ENCODE results near the gene NCOR2. TPM values are rescaled to one million over a fixed set of nuclear protein-coding genes. Genes with fewer than 3 reads are reported as not detected.

The NCOR2 gene
- total RNA-seq, 3 donors from 2014 or later (not counting 1 experiment from before 2014, with no cell fraction given) = 109 to 126 (median 125) TPM

DNA sequence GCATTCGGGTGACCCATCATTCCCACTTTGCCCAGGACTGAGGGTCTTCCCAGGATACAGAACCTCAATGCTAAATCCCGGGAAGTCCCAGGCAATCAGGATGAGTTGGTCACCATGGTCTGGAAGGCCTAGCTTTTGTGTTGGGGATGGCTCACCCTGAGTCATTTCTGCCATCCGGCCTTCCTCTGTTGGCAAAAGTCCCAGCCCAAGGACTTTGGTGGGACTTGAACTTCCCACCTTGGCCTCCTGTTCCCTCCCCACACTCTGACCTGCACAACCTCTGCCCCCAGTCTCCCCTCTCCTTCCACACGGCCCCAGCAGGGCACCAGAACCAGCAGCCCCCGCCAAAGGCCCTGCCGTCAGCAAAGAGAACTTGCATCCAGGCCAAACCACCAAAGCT, 24.6 kb upstream of the NCOR2 start:
- no peaks in the 10 kb centered on the region for H3K9me3 ChIP-seq (ENCODE audit: control insufficient read depth, insufficient read depth, low read length)
- no peaks in the 10 kb centered on the region for H3K36me3 ChIP-seq (ENCODE audit: control insufficient read depth, insufficient read depth, low read length)
- peaks cover 21% of the 10 kb centered on the region for H3K4me1 ChIP-seq (ENCODE audit: control insufficient read depth, insufficient read depth, low read length)
- H3K27ac ChIP-seq (ENCODE audit: low read length) = peak overlapping the region; percentile 34
- ATAC-seq (no peak), DNase-seq (no peak)
- WGBS (ENCODE audit: insufficient coverage) = 71% methylated on average over 6 of the region's 6 CpGs
- Mint-ChIP-seq H3K27me3 (ENCODE audit: low read depth in 2 of 2) (peaks cover 32 to 47% of the 10 kb centered on the region in 2 donors), H3K27ac (no peak overlapping the region), H3K36me3 (no peaks in the 10 kb centered on the region), H3K9me3 (no peaks in the 10 kb centered on the region), H3K4me3 (no peak overlapping the region), H3K4me1 (peaks cover 0 to 22% of the 10 kb centered on the region in 2 donors)
- intact Hi-C loops (cut with micrococcal nuclease) = no loop called here
- no peak overlapping the region for H3K4me3 ChIP-seq (ENCODE audit: low read length)
- no peaks in the 10 kb centered on the region for H3K27me3 ChIP-seq (ENCODE audit: control insufficient read depth, insufficient read depth, low read length)
- TF ChIP-seq, protein P1, sequence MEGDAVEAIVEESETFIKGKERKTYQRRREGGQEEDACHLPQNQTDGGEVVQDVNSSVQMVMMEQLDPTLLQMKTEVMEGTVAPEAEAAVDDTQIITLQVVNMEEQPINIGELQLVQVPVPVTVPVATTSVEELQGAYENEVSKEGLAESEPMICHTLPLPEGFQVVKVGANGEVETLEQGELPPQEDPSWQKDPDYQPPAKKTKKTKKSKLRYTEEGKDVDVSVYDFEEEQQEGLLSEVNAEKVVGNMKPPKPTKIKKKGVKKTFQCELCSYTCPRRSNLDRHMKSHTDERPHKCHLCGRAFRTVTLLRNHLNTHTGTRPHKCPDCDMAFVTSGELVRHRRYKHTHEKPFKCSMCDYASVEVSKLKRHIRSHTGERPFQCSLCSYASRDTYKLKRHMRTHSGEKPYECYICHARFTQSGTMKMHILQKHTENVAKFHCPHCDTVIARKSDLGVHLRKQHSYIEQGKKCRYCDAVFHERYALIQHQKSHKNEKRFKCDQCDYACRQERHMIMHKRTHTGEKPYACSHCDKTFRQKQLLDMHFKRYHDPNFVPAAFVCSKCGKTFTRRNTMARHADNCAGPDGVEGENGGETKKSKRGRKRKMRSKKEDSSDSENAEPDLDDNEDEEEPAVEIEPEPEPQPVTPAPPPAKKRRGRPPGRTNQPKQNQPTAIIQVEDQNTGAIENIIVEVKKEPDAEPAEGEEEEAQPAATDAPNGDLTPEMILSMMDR (IDR thresholded peaks at IDR 0.05) = no peak

- no peak for ATAC-seq
- 74% methylated on average over 4 of the region's 6 CpGs for WGBS (ENCODE audit: insufficient coverage)
- DNase-seq = no peak
- H3K27me3 Mint-ChIP-seq (ENCODE audit: low read depth in 2 of 2) = peaks cover 32 to 47% of the 10 kb centered on the region in 2 donors
- Histone ChIP-seq H3K27ac (ENCODE audit: low read length) (no peak overlapping the region), H3K4me1 (ENCODE audit: control insufficient read depth, insufficient read depth, low read length) (peaks cover 21% of the 10 kb centered on the region), H3K27me3 (ENCODE audit: control insufficient read depth, insufficient read depth, low read length) (no peaks in the 10 kb centered on the region), H3K4me3 (ENCODE audit: low read length) (no peak overlapping the region), H3K9me3 (ENCODE audit: control insufficient read depth, insufficient read depth, low read length) (no peaks in the 10 kb centered on the region), H3K36me3 (ENCODE audit: control insufficient read depth, insufficient read depth, low read length) (no peaks in the 10 kb centered on the region)
- TF ChIP-seq, protein P1 (IDR thresholded peaks at IDR 0.05) = no peak
- H3K9me3 Mint-ChIP-seq = no peaks in the 10 kb centered on the region
- H3K36me3 Mint-ChIP-seq = no peaks in the 10 kb centered on the region
- H3K4me3 Mint-ChIP-seq = no peak overlapping the region
- H3K27ac Mint-ChIP-seq = no peak overlapping the region
- H3K4me1 Mint-ChIP-seq = peaks cover 0 to 22% of the 10 kb centered on the region in 2 donors
- intact Hi-C loops (cut with micrococcal nuclease) = no loop called here
Measured at GRCh38 chr12:124590447-124590846, 23.0 kb upstream of the NCOR2 start.

DNA sequence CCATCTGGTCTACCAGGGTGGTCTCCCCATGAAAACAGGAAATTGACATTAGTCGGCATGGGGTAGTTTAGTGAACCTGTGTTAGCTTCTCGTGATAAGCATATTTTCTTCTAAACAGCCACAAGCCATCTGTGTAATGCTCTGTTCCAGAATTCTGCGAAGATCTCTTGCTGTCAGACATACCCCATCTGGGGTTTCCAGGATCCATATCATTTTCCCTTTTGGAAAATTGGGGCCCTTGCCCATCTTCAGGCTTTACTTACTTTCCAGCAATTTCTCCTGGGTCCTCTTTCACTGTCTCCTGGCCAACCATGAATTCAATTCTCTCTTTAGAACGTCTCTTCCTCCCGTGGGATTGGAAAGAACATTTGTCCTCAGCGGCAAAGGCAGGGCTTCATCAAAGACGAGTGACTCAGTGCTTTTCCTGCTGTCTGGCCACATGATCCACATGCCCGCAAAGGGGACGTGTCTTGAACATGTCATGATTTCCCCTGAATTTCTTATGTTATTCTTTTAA, 21.4 kb upstream of the NCOR2 start:
- peaks cover 0 to 22% of the 10 kb centered on the region in 2 donors for H3K4me1 Mint-ChIP-seq
- Histone ChIP-seq H3K27ac (ENCODE audit: low read length) (no peak overlapping the region), H3K4me1 (ENCODE audit: control insufficient read depth, insufficient read depth, low read length) (peaks cover 21% of the 10 kb centered on the region), H3K27me3 (ENCODE audit: control insufficient read depth, insufficient read depth, low read length) (no peaks in the 10 kb centered on the region), H3K4me3 (ENCODE audit: low read length) (no peak overlapping the region), H3K36me3 (ENCODE audit: control insufficient read depth, insufficient read depth, low read length) (no peaks in the 10 kb centered on the region), H3K9me3 (ENCODE audit: control insufficient read depth, insufficient read depth, low read length) (no peaks in the 10 kb centered on the region)
- H3K4me3 Mint-ChIP-seq = no peak overlapping the region
- peak in 1 of 2 donors; percentile 46 for DNase-seq
- H3K9me3 Mint-ChIP-seq = no peaks in the 10 kb centered on the region
- H3K27me3 Mint-ChIP-seq (ENCODE audit: low read depth in 2 of 2) = peaks cover 32 to 47% of the 10 kb centered on the region in 2 donors
- no peak overlapping the region for H3K27ac Mint-ChIP-seq
- ATAC-seq = no peak
- intact Hi-C loops (cut with micrococcal nuclease) = no loop called here
- H3K36me3 Mint-ChIP-seq = no peaks in the 10 kb centered on the region
- 11% methylated on average over 9 of the region's 9 CpGs for WGBS (ENCODE audit: insufficient coverage)
- TF ChIP-seq, protein P1 (IDR thresholded peaks at IDR 0.05) = no peak
